Measurements from ENCODE around the gene SCYL3.
"Not testable (repeated sequence)": the region's sequence is repeated elsewhere in the genome, so short reads cannot be mapped to it uniquely, and the experiment has no call there.

SCYL3 gene

GRCh38 chr1:169893645-169894423 is at the start of gene SCYL3:
Gene SCYL3, minus strand, starts transcription at chr1:169893896. Its CDS starts 5,056 bp downstream, at chr1:169888840.
- DNase-seq, result peak; percentile 98

DNA sequence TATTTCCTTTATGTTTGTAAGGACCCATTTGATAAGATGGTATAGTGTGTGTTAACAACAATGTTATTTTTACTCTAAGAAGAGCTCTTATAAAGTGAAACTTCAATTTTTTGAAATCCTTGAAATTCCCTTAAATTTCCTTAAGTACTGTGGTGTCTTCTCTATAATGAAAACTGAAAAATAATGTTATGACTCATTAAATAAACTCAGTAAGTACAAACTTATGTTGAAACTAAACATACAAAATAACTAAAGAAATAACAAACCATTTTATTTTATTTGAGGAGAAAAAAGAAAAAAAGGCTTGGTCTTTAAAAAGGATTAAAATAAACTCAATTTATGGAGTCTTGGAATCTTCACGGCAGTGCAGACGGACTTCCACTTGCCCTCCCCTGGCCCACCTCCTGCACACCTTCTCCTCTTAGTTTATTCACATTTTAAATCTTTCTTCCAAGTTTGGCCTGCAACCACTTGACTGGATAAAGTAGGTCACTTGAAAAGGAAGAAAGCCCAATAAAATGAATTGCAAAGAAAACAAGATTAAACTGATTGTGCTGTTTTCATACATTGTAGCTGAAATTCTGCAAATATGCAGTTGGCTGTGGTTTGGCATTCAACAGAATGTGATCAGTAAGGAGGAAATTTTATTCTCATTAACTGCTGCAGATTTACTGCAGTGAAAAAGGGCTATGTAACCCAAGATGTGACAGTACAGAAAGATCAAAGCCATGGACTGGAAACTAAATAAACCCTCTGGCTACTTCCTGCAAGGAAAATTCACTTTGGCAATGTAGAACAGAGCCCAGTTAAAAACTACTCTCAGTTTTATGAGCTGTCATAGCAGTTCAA is 48.5 kb upstream of the SCYL3 start:
- DNase-seq, result peak; percentile 51

DNA sequence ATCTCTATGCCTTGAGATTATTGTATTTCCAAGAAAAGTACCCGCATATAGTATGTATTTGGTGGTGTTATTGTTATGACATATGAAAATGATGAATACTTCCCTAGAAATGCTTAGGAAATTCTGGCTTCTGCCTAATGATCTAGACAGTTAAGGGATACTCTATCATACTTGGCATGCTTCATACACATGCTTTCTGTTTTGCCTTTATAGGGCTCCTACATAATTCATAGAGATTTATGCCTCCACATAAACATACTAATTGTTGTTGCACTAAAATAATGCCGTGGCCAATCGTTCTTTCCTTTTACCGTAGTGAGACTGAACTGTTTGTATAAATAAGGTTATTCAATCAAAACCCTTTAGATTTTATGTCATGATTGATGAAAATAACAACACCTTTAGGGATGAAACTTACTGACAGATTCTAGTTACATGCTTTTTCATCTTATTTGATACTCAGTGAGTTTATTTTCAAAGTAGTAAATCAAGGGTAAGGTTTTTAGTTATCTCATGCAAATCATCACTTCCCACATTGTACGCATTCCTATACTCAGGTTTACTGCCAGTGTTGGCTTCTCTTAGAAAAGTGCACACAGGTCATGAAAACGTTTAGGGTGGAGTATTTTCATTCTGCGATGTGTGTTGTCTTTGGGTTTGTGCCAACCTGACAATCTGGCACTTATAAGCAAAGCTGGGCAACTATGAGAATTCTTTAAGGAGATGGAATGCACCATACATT is 40.5 kb upstream of the SCYL3 start:
- DNase-seq, result no peak

GRCh38 chr1:169931795-169932231 is 38.1 kb upstream of the SCYL3 start:
- DNase-seq, result no peak

DNA sequence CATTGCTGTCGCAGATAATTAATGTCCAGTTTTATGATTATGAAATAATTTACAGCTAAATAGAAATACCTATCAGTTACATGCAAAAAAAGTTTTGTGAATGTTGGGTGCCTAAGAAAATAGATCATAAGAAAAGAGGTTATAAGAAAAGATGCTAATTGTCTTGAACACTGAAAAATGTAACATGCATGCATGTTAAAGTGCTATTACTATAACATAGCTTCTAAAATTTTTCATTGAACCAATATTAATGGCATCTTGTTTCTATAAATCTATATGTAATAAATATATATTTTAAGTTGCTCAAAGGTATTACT is 35.5 kb upstream of the SCYL3 start:
- DNase-seq, result no peak

- DNase-seq, result no peak
Observed at GRCh38 chr1:169928438-169929209, 34.9 kb upstream of the SCYL3 start.

DNA sequence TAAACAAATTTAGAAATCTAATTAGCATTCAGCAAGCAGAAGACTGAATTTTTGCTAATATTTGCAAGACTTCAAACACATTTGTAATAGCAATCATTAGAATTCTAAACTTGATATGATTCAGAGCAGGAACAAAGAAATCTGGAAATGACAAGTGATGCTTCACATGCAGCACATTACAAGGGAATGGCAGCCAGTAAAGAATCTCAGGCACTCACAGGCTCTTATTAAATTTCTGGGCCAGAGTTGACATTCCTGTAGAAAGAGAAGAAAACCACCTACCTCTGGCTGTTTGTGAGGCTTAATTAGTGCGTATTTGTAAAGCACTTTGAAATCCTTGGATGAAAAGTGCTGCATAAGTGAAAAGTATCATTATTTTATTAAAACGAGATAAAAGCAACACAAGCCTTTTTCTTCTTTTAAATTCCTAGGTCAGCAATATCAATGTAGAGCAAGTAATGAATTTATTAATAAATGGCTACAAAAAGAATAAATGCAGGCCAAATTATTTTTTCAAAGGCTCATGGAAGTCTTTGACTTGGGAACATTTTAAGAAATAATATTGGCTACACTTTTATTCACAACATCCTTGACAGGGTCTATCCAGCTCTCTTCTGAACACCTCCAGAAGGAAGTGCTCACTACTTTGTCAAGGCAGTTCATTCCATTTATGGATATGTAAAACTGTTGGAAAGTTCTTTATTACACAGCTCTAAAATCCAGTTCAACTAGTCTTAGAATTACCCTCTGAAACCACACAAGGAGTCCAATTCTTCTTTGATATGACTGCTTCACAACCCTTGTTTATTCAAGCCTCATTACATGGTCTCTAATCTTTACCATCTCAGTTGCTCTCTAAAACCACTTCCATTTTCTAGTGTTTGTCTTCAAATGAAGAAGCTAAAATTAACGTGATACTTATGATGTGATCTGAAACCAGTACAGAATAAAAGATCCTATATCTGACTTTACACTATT is 32.1 kb upstream of the SCYL3 start:
- DNase-seq, result no peak

- DNase-seq, result no peak
Observed at GRCh38 chr1:169924829-169925228, 31.1 kb upstream of the SCYL3 start.

GRCh38 chr1:169924063-169924462 is 30.4 kb upstream of the SCYL3 start:
- DNase-seq, result no peak

GRCh38 chr1:169921080-169921479 is 27.4 kb upstream of the SCYL3 start:
- DNase-seq, result no peak

- DNase-seq, result no peak
Observed at GRCh38 chr1:169918927-169919326, 25.2 kb upstream of the SCYL3 start.

GRCh38 chr1:169918220-169918619 is 24.5 kb upstream of the SCYL3 start:
- not testable (repeated sequence) for DNase-seq

GRCh38 chr1:169915150-169915549 is 21.5 kb upstream of the SCYL3 start:
- DNase-seq, result no peak

DNA sequence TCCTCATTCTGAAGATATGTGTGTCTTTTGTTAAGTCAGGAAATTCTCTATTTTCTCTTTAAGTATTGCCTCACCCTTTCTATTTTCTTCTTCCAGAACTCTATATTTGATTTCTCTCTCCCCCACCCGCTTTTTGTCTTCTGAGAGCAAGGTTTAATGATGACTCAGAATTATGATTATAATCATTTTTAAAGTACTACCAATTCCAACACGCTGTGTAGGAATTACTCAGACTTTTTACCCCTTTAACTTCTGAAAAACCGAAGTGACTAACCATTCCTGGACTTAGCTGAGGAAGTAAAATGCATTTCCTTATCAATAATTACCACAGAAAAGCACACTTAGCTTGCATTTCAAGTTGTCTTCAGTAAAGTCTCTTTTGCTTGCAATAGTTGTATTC is 20.8 kb upstream of the SCYL3 start:
- DNase-seq, result no peak

GRCh38 chr1:169909499-169909898 is 15.8 kb upstream of the SCYL3 start:
- DNase-seq, result no peak

GRCh38 chr1:169906938-169907337 is 13.2 kb upstream of the SCYL3 start:
- DNase-seq, result no peak

- DNase-seq, result no peak
Observed at GRCh38 chr1:169904834-169905233, 11.1 kb upstream of the SCYL3 start.

GRCh38 chr1:169902751-169903150 is 9.1 kb upstream of the SCYL3 start:
- DNase-seq, result no peak

DNA sequence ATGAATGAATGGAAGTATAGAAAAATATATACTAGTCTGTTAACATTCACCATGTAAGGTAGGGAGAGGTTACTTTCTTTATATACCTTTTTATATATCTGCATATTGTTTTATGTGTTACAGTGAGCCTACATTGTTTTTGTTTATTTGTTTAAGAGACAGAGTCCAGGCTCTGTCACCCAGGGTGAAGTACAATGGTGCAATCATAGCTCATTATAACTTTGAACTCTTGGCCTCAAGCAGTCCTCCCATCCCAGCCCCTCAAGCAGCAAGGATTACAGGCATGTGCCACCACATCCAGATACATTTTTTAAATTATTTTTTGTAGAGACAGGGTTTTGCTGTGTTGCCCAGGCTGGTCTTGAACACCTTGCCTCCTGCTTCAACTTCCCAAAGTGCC is 7.4 kb upstream of the SCYL3 start:
- no peak for DNase-seq

GRCh38 chr1:169900571-169900970 is 6.9 kb upstream of the SCYL3 start:
- no peak for DNase-seq

DNA sequence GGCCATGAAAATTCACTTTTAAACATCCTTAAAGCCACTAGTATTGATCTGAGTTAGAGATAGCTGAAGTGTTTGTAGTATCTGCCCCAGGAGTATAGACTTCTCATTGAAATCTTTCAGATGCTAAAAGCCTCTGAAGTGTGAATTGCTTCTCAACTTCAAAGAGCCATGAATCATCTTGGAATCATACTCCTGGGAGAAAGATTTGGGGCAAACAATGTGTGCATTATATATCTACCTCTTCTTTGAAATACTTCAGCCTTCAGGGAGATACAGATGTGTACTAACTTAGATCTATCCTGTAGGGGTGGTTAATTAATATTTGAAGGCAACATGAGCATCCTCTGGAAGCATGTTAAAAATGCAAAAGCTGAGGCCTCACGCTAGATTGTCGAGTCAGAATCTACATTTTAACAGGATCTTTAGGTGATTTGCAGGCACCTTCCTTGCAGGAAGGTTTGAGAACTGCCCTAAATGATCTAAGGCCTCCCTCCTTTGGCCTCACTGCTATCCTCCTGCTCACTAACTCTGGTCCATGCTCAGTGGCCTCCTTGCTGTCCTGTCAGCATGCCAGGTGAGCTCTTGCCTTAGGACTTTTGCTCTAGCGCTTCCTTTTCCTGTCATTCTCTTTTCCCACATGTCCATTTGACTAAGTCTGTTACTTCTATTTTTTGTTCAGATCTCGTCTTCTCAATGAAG is 6.0 kb upstream of the SCYL3 start:
- no peak for DNase-seq

All from left hindlimb (tissue), 1 donor.